Mesothelial cell of epicardium (in vitro differentiated cells): Measurements from ENCODE around the gene TSSC4. TPM values are rescaled to one million over a fixed set of nuclear protein-coding genes. Genes with fewer than 3 reads are reported as not detected.

Experiments used
- DNase-seq, 2 experiments: peaks; one replicate each; pipeline ENCODE4 v3.0.0; 2021; ENCODE audit warnings: low spot score in 2 of 2; ENCODE audit not compliant: unreplicated experiment in 2 of 2
- H3K27ac Mint-ChIP-seq: 2 replicates; pipeline ENCODE4 v1.8.0; 2021; ENCODE audit warnings: mixed read lengths
- H3K27me3 Mint-ChIP-seq: 2 replicates; pipeline ENCODE4 v1.8.0; 2021; ENCODE audit warnings: low read depth, mixed read lengths
- H3K36me3 Mint-ChIP-seq: 2 replicates; pipeline ENCODE4 v1.8.0; 2021; ENCODE audit warnings: mixed read lengths
- H3K4me1 Mint-ChIP-seq: 2 replicates; pipeline ENCODE4 v1.8.0; 2021; ENCODE audit warnings: mixed read lengths
- H3K4me3 Mint-ChIP-seq: 2 replicates; pipeline ENCODE4 v1.8.0; 2021; ENCODE audit warnings: mild to moderate bottlenecking, moderate library complexity, mixed read lengths
- H3K9me3 Mint-ChIP-seq: 2 replicates; pipeline ENCODE4 v1.8.0; 2021; ENCODE audit warnings: mixed read lengths
- CTCF ChIP-seq: fragments of 200-600 bp; sonication (generic); IDR thresholded peaks from one replicate; pipeline ENCODE4 v1.5.0; 2021; ENCODE audit warnings: antibody characterized with exemption; ENCODE audit not compliant: unreplicated experiment
- total RNA-seq: library from RNA; stranded (reverse); gene quantifications from 3 replicates; pipeline ENCODE4 v1.2.1, GENCODE V29; 2021

The TSSC4 gene
- total RNA-seq, 1 donor from 2014 or later, result 79.3 TPM

GRCh38 chr11:2404735-2405196 lies 4.2 kb downstream of the TSSC4 start:
- Mint-ChIP-seq H3K27ac (peak overlapping the region; percentile 72), H3K4me3 (no peak overlapping the region), H3K27me3 (no peaks in the 10 kb centered on the region), H3K4me1 (peaks cover 42% of the 10 kb centered on the region), H3K9me3 (no peaks in the 10 kb centered on the region), H3K36me3 (peaks cover 2% of the 10 kb centered on the region)
- no peak for DNase-seq
- TF ChIP-seq CTCF, result no peak

GRCh38 chr11:2406451-2406850 lies 5.9 kb downstream of the TSSC4 start:
- H3K27me3 Mint-ChIP-seq, result no peaks in the 10 kb centered on the region
- peaks cover 2% of the 10 kb centered on the region for H3K36me3 Mint-ChIP-seq
- TF ChIP-seq CTCF, result no peak
- H3K9me3 Mint-ChIP-seq, result no peaks in the 10 kb centered on the region
- H3K4me1 Mint-ChIP-seq, result peaks cover 54% of the 10 kb centered on the region
- peak overlapping the region; percentile 30 for H3K27ac Mint-ChIP-seq
- no peak for DNase-seq
- no peak overlapping the region for H3K4me3 Mint-ChIP-seq

- TF ChIP-seq CTCF, result no peak
- Mint-ChIP-seq H3K4me1 (peaks cover 52% of the 10 kb centered on the region), H3K4me3 (no peak overlapping the region), H3K36me3 (peaks cover 2% of the 10 kb centered on the region), H3K27ac (no peak overlapping the region), H3K9me3 (no peaks in the 10 kb centered on the region), H3K27me3 (no peaks in the 10 kb centered on the region)
- DNase-seq, result no peak
Measured at GRCh38 chr11:2406878-2407410, 6.4 kb downstream of the TSSC4 start.

- no peak overlapping the region for H3K4me3 Mint-ChIP-seq
- no peak for DNase-seq
- peaks cover 2% of the 10 kb centered on the region for H3K36me3 Mint-ChIP-seq
- no peaks in the 10 kb centered on the region for H3K27me3 Mint-ChIP-seq
- no peaks in the 10 kb centered on the region for H3K9me3 Mint-ChIP-seq
- H3K4me1 Mint-ChIP-seq, result peaks cover 46% of the 10 kb centered on the region
- no peak for TF ChIP-seq CTCF
- H3K27ac Mint-ChIP-seq, result peak overlapping the region; percentile 99
Measured at GRCh38 chr11:2408671-2409070, 8.1 kb downstream of the TSSC4 start.

- TF ChIP-seq CTCF, result no peak
- Mint-ChIP-seq H3K4me1 (peaks cover 46% of the 10 kb centered on the region), H3K27ac (peak overlapping the region; percentile 99), H3K4me3 (peak overlapping the region; percentile 24), H3K27me3 (no peaks in the 10 kb centered on the region), H3K36me3 (no peaks in the 10 kb centered on the region), H3K9me3 (no peaks in the 10 kb centered on the region)
- no peak for DNase-seq
Measured at GRCh38 chr11:2409126-2409525, 8.6 kb downstream of the TSSC4 start.
